GM06990 (cell line): ENCODE measurements around the gene TMCC1.
"Not testable (repeated sequence)": the region's sequence is repeated elsewhere in the genome, so short reads cannot be mapped to it uniquely, and the experiment has no call there.

Source experiments
- DNase-seq: peaks from one replicate; pipeline ENCODE4 v3.0.0-alpha.2; 2011; ENCODE audit not compliant: insufficient read length; ENCODE audit errors: extremely low read depth
- H3K27me3 ChIP-seq: replicated peaks from 2 replicates; pipeline ENCODE4 v1.6.0; 2011; ENCODE audit warnings: low read length; ENCODE audit not compliant: control insufficient read depth, insufficient read depth
- H3K36me3 ChIP-seq: 2 replicates; pipeline ENCODE4 v1.5.1; 2011; ENCODE audit warnings: low read length; ENCODE audit not compliant: control insufficient read depth, insufficient read depth
- H3K4me3 ChIP-seq: replicated peaks from 2 replicates; pipeline ENCODE4 v1.5.1; 2011; ENCODE audit warnings: low read depth, mild to moderate bottlenecking, control low read depth, low read length
- TF ChIP-seq, protein P1 (sequence below): IDR thresholded peaks from 2 replicates; pipeline ENCODE4 v1.5.1; 2011; ENCODE audit warnings: low read length, control low read depth, mild to moderate bottlenecking, inconsistent platforms; ENCODE audit not compliant: insufficient read depth, poor library complexity, severe bottlenecking

The TMCC1 gene

DNA sequence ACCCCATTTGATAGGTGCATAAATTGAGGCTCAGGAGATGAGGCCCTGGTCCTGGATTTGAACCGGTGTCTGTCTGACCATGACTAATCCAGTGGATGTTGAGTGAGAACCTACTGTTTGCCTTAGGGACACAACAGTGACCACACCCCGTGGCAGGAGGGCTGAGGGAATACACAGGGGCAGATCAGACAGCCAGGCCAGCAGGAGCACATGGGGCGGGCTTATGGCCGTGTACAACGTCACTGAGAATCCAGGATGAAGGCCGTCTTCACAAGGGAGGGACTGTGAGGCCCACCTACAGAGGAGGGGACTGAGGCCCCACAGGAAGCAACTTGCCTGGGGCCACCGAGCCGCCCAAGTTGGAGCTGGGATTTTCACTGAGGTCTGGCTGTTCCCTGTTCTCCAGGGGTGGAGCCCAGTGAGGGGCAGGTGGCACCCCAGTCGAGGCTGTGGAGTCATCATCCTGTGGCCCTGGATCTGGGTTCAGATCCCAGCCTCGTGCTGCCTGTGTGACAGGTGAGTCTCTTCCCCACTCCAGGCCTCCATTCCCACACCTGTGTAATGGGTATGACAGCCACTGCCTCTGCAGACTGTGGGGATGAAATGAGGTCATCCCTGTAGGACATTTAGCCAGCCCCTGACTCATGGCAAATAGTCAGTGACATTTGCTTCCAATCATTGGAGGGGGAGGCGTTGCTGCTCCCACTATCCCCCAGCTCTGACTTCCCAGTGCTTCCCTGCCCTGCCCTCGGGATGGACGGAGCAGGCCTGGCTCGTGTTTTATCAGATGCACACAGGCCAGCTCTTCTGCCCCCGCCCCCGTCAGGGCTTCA lies 280.8 kb downstream of the TMCC1 start:
- Histone ChIP-seq H3K36me3 (no peaks in the 10 kb centered on the region), H3K4me3 (no peak overlapping the region), H3K27me3 (peaks cover 1% of the 10 kb centered on the region; the same call in 1 of the 2 replicates)
- TF ChIP-seq, protein P1, sequence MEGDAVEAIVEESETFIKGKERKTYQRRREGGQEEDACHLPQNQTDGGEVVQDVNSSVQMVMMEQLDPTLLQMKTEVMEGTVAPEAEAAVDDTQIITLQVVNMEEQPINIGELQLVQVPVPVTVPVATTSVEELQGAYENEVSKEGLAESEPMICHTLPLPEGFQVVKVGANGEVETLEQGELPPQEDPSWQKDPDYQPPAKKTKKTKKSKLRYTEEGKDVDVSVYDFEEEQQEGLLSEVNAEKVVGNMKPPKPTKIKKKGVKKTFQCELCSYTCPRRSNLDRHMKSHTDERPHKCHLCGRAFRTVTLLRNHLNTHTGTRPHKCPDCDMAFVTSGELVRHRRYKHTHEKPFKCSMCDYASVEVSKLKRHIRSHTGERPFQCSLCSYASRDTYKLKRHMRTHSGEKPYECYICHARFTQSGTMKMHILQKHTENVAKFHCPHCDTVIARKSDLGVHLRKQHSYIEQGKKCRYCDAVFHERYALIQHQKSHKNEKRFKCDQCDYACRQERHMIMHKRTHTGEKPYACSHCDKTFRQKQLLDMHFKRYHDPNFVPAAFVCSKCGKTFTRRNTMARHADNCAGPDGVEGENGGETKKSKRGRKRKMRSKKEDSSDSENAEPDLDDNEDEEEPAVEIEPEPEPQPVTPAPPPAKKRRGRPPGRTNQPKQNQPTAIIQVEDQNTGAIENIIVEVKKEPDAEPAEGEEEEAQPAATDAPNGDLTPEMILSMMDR: no peak
- no peak for DNase-seq

DNA sequence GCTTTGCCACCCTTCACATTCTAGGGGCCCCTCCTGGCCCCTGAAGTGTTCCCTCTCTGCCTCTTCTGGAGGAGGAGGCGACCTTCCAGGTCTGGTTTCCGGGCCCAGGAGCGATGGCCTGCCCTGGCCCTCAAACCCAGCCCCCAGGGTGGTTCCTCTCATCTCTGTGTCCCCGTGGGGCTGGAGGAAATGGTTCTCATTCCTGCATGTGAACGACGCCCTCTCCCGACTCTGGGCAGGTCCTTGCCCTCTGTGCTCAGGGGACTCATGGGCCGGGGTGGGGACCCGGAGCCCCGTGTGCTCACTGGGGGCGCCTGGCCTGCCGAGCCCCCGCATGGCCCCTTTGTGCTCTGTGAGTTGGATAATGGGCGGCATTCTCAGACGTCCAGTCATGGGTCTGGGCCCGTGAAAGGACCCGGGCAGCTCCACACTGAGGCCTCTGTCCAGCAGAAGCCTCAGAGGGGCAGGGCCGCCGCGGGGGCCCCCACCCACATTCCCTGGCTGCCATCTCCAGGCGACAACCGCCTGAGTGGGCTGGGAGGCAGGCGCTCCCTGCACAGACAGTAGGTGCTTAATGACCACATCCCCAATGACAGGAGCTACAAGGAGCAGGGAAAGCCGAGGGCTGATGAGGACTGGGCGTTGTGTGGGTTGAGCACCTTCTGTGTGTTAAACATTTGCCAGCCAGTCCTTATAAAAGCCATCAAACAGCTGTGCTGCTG lies 281.5 kb downstream of the TMCC1 start:
- DNase-seq: no peak
- TF ChIP-seq, protein P1: no peak
- no peak overlapping the region for H3K4me3 ChIP-seq
- no peaks in the 10 kb centered on the region for H3K36me3 ChIP-seq
- H3K27me3 ChIP-seq: peaks cover 1% of the 10 kb centered on the region; the same call in 1 of the 2 replicates

DNA sequence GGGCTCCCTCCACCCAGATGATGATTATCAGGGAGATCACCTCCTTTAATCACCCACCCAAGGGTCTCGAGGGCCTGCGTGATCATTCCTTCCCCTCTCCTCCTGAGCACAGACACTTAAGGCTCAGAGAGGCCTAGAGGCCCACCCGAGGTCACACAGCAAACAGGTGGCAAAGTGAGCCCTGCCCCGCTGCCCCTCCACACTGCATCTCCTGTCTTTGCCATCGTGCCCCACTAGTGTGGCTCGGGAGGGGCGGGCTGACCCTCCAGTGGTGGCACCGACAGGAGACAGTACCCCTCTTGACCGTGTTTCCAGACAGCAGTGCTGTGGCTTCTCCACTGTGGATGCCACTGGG lies 282.1 kb downstream of the TMCC1 start:
- TF ChIP-seq, protein P1: no peak
- Histone ChIP-seq H3K36me3 (no peaks in the 10 kb centered on the region), H3K4me3 (no peak overlapping the region), H3K27me3 (peaks cover 1% of the 10 kb centered on the region; the same call in 1 of the 2 replicates)
- DNase-seq: no peak

DNA sequence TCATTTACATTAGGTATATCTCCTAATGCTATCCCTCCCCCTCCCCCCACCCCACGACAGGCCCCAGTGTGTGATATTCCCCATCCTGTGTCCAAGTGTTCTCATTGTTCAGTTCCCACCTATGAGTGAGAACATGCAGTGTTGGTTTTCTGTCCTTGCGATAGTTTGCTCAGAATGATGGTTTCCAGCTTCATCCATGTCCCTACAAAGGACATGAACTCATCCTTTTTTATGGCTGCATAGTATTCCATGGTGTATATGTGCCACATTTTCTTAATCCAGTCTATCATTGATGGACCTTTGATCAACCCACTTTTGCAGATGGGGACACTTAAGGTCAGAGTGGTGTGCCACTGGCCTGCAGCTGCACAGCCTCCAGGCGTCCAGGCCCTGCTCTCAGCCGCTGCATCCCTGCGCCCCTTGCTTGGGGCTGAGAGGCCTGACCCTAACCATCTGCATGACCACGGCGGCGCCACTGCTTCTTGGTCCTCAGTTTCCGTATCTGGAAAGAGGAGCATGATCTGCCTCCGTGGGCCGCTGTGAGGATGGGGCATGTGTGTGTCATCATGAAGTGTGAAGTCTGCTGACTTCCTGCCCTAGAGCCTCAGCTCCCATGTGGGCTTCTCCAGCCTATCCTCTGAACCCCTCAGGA lies 282.6 kb downstream of the TMCC1 start:
- not testable (repeated sequence) for H3K36me3 ChIP-seq, H3K4me3 ChIP-seq, DNase-seq, H3K27me3 ChIP-seq

DNA sequence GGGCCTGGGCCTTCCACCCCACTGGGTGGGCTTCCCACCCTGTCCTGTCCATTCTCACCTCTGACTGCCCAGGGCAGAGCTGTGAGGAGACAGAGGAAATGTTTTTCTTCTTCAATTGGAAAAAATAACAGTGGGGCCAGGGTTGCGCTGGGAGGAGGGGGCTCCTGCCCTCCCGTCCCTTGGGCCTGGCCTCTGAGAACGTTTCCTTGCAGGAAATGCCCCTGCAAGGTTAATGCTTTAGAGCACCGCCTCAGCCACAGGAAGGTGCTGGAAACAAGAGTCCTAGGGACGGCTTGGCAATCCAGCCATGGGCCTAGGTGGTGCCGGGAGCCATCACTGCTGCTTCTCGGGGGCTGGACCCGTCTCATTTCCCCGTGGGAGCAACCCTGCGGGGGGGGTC lies 283.2 kb downstream of the TMCC1 start:
- TF ChIP-seq, protein P1: no peak
- H3K27me3 ChIP-seq: peaks cover 1% of the 10 kb centered on the region; the same call in 1 of the 2 replicates
- no peak for DNase-seq
- no peak overlapping the region for H3K4me3 ChIP-seq
- no peaks in the 10 kb centered on the region for H3K36me3 ChIP-seq
